Kidney (tissue), 14 donors: ENCODE results near the gene ZBTB40. TPM values are rescaled to one million over a fixed set of nuclear protein-coding genes. Genes with fewer than 3 reads are reported as not detected.

Experiments
- DNase-seq, 5 donors: peaks; one replicate each; pipeline ENCODE4 v3.0.0-alpha.2; 2013 to 2020
- FAIRE-seq: peaks from 2 replicates; lab custom pipeline; 2012; peaks lifted over from hg19 to GRCh38; lab: Jason Lieb, UNC
- H3K27ac ChIP-seq, 2 donors: one replicate each; pipeline ENCODE4 v1.7.0; 2013; ENCODE audit warnings: low read depth in 2 of 2, low read length in 2 of 2, inconsistent platforms in 1 of 2
- H3K27me3 ChIP-seq: one replicate; pipeline ENCODE4 v1.7.1; 2013; ENCODE audit warnings: low read length, inconsistent platforms; ENCODE audit not compliant: control insufficient read depth, insufficient read depth
- H3K36me3 ChIP-seq, 3 donors: one replicate each; pipeline versions ENCODE4 v1.7.0 to v1.7.1; 2013; ENCODE audit warnings: low read length in 3 of 3, control low read depth in 1 of 3, inconsistent platforms in 1 of 3; ENCODE audit not compliant: insufficient read depth in 3 of 3, control insufficient read depth in 2 of 3
- H3K4me1 ChIP-seq, 3 donors: one replicate each; pipeline versions ENCODE4 v1.7.0 to v1.7.1; 2013; ENCODE audit warnings: low read length in 3 of 3, inconsistent platforms in 1 of 3, low read depth in 1 of 3; ENCODE audit not compliant: control insufficient read depth in 2 of 3, insufficient read depth in 2 of 3
- H3K4me3 ChIP-seq, 3 donors: one replicate each; pipeline versions ENCODE4 v1.7.0 to v1.8.1; 2013; ENCODE audit warnings: low read length in 3 of 3, control low read depth in 1 of 3, inconsistent platforms in 1 of 3
- H3K9ac ChIP-seq, 3 donors: one replicate each; pipeline versions ENCODE4 v1.7.0 to v1.7.1; 2013; ENCODE audit warnings: low read length in 3 of 3, control low read depth in 1 of 3, inconsistent platforms in 1 of 3
- H3K9me3 ChIP-seq, 3 donors: one replicate each; pipeline versions ENCODE4 v1.7.0 to v1.7.1; 2013; ENCODE audit warnings: low read length in 3 of 3, control low read depth in 1 of 3, inconsistent platforms in 1 of 3; ENCODE audit not compliant: control insufficient read depth in 2 of 3, insufficient read depth in 1 of 3
- CTCF ChIP-seq: IDR thresholded peaks from 3 replicates; pipeline ENCODE4 v1.5.1; 2012; ENCODE audit warnings: mild to moderate bottlenecking, moderate library complexity, borderline replicate concordance; ENCODE audit not compliant: insufficient read depth; ENCODE audit errors: extremely low read depth
- intact Hi-C: fragments of 100-400 bp; cut with DNase I; formaldehyde crosslinking; loops from one replicate; pipeline ENCODE4 v1.11.1; 2022
- polyA plus RNA-seq: library from polyadenylated mRNA; stranded (reverse); fragments of 350-450 nt; fragmentation: Illumina TruSeq; extraction: RNeasy Lipid Tissue Mini Kit (QIAGEN cat#74804); gene quantifications from one replicate; pipeline ENCODE4 v1.2.3, GENCODE V29; 2014; ENCODE audit warnings: low read depth, low replicate concordance; ENCODE audit not compliant: insufficient read depth
- total RNA-seq: library from RNA; stranded (reverse); fragmentation: NEBNext Ultra II Directional; extraction: Animal tissue kit (Norgen Biotek cat#: 25700); gene quantifications from one replicate; pipeline ENCODE4 v1.2.1, GENCODE V29; 2021
- donor health status: control.
- donor health status: control.
- donor health status: control.
- donor health status: control.
- donor health status: control.
- donor health status: DM: yes; HTN: yes; CAD: no.
- donor health status: Normal renal cell carcinoma (clear cell type).

The ZBTB40 gene
- total and polyA plus RNA-seq, 2 donors from 2014 or later: 4.3 to 17.4 TPM

- no peak overlapping the region for H3K9ac ChIP-seq
- H3K27ac ChIP-seq: no peak overlapping the region
- TF ChIP-seq CTCF: no peak
- no peaks in the 10 kb centered on the region for H3K9me3 ChIP-seq
- DNase-seq (no peak), FAIRE-seq (no peak)
- H3K4me3 ChIP-seq: no peak overlapping the region
- peaks cover 0 to 6% (median 0%) of the 10 kb centered on the region in 3 donors for H3K4me1 ChIP-seq
- intact Hi-C loops: no loop called here
- H3K36me3 ChIP-seq: peaks cover 2 to 12% (median 11%) of the 10 kb centered on the region in 3 donors
- no peaks in the 10 kb centered on the region for H3K27me3 ChIP-seq
Observed at GRCh38 chr1:22488319-22488718, 36.7 kb downstream of the ZBTB40 start.

GRCh38 chr1:22489278-22489677 lies 37.6 kb downstream of the ZBTB40 start:
- no peak overlapping the region for H3K27ac ChIP-seq
- no peak for TF ChIP-seq CTCF
- no peak overlapping the region for H3K4me3 ChIP-seq
- peaks cover 2 to 12% (median 12%) of the 10 kb centered on the region in 3 donors for H3K36me3 ChIP-seq
- FAIRE-seq (no peak), DNase-seq (no peak)
- H3K4me1 ChIP-seq: peaks cover 0 to 6% (median 0%) of the 10 kb centered on the region in 3 donors
- intact Hi-C loops: no loop called here
- no peak overlapping the region for H3K9ac ChIP-seq
- H3K9me3 ChIP-seq: no peaks in the 10 kb centered on the region
- no peaks in the 10 kb centered on the region for H3K27me3 ChIP-seq

- peaks cover 2 to 12% (median 12%) of the 10 kb centered on the region in 3 donors for H3K36me3 ChIP-seq
- no peak for TF ChIP-seq CTCF
- FAIRE-seq (no peak), DNase-seq (no peak)
- H3K9ac ChIP-seq: no peak overlapping the region
- no peaks in the 10 kb centered on the region for H3K9me3 ChIP-seq
- H3K27ac ChIP-seq: no peak overlapping the region
- intact Hi-C loops: no loop called here
- H3K27me3 ChIP-seq: no peaks in the 10 kb centered on the region
- peaks cover 0 to 10% (median 0%) of the 10 kb centered on the region in 3 donors for H3K4me1 ChIP-seq
- no peak overlapping the region for H3K4me3 ChIP-seq
Observed at GRCh38 chr1:22489823-22490222, 38.2 kb downstream of the ZBTB40 start.

GRCh38 chr1:22490309-22490708 lies 38.7 kb downstream of the ZBTB40 start:
- Histone ChIP-seq H3K27ac (no peak overlapping the region), H3K27me3 (no peaks in the 10 kb centered on the region), H3K4me3 (no peak overlapping the region), H3K4me1 (peaks cover 0 to 10% (median 0%) of the 10 kb centered on the region in 3 donors), H3K36me3 (peaks cover 2 to 12% (median 12%) of the 10 kb centered on the region in 3 donors), H3K9me3 (no peaks in the 10 kb centered on the region), H3K9ac (no peak overlapping the region)
- DNase-seq (no peak), FAIRE-seq (no peak)
- no peak for TF ChIP-seq CTCF
- intact Hi-C loops: no loop called here
